Tibial nerve (tissue), 4 donors: ENCODE measurements around the gene CYTH3.

Experiments used
- EP300 ChIP-seq, 2 donors: sonication (generic); formaldehyde crosslinking; IDR thresholded peaks; one replicate each; pipeline ENCODE4 v1.6.1; 2017; ENCODE audit warnings: antibody characterized with exemption in 2 of 2, mild to moderate bottlenecking in 1 of 2
- POLR2A ChIP-seq, 2 donors: fragments of 450-650 bp; IDR thresholded peaks; one replicate each; pipeline ENCODE4 v1.6.1; 2017; ENCODE audit warnings: antibody characterized with exemption in 2 of 2, mild to moderate bottlenecking in 2 of 2, moderate library complexity in 2 of 2
- TF ChIP-seq, protein P1 (sequence below), 5 experiments: fragments of 200-600 bp in 3 of 5; fragments of 450-650 bp in 2 of 5; sonication (generic) in 3 of 5; IDR thresholded peaks; one replicate each; pipeline ENCODE4 v1.5.1; 2016 to 2019; ENCODE audit warnings: antibody characterized with exemption in 5 of 5, mild to moderate bottlenecking in 3 of 5, moderate library complexity in 2 of 5

DNA sequence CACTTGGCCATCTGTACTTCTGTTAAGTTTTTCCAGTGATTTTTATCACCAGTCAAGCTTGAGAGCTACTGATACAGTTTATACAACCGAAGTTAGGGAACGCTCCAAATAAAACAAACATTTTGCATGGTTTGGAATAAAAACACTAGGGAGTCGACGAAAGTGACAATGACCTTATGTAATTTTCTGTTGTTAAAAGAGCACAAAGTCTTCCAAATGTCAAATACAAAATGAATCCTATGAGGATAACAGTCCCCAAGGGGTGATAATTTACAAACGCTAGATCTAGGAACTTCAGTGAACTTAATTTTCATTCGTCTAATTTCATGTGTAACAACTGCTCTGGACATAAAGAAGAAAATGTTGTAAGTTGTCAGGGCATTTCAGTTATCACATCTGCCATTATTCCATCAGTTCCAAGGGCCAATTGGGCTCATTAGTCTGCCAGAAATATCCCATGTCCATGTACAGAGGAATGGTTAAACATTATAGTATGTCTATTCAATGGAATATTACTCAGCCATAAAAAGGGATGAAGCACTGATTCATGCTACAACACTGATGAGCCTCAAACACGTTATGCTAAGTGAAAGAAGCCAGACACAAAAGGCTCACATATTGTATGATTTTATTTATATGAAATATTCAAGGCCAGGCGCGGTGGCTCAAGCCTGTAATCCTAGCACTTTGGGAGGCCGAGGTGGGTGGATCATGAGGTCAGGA is 38.0 kb upstream of the CYTH3 start:
- TF ChIP-seq, protein P1, sequence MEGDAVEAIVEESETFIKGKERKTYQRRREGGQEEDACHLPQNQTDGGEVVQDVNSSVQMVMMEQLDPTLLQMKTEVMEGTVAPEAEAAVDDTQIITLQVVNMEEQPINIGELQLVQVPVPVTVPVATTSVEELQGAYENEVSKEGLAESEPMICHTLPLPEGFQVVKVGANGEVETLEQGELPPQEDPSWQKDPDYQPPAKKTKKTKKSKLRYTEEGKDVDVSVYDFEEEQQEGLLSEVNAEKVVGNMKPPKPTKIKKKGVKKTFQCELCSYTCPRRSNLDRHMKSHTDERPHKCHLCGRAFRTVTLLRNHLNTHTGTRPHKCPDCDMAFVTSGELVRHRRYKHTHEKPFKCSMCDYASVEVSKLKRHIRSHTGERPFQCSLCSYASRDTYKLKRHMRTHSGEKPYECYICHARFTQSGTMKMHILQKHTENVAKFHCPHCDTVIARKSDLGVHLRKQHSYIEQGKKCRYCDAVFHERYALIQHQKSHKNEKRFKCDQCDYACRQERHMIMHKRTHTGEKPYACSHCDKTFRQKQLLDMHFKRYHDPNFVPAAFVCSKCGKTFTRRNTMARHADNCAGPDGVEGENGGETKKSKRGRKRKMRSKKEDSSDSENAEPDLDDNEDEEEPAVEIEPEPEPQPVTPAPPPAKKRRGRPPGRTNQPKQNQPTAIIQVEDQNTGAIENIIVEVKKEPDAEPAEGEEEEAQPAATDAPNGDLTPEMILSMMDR (IDR thresholded peaks at IDR 0.05), result no peak
- TF ChIP-seq POLR2A (IDR thresholded peaks at IDR 0.05) (no peak), EP300 (IDR thresholded peaks at IDR 0.05) (no peak)
